Subcutaneous adipose tissue (tissue), 4 donors: ENCODE data around the gene ASB8. TPM values are rescaled to one million over a fixed set of nuclear protein-coding genes. Genes with fewer than 3 reads are reported as not detected.

Experiments used
- total RNA-seq, 4 donors: library from RNA; depleted of rRNA; stranded (reverse); fragments of >200 nt; gene quantifications; one replicate each; pipeline ENCODE4 v1.1.0, GENCODE V29; 2016
- TF ChIP-seq, protein P1 (sequence below): fragments of 450-650 bp; IDR thresholded peaks from one replicate; pipeline ENCODE4 v1.5.1; 2016; ENCODE audit warnings: low read depth, mild to moderate bottlenecking, control low read depth, antibody characterized with exemption, moderate library complexity

Gene ASB8
- total RNA-seq, 4 donors from 2014 or later: 23.8 to 30.5 (median 27.2) TPM

DNA sequence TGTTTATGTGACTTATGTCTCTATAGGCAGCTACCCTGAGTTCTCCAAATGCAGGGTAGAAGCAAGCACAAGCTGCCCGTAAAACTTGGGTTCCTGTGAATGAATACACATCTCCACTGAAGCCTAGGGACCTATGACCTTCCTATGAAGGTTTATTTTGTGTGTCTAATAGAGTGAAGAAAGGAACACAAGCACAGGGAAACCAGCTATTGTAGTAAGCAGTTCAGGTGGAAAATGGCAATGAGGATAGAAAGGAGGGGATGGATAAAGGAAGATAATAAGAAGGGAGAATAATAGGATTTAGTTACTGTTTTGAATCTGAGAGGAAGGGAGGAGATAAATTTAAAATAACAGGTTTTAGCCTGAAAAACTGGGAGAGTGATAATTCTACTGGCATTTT, 35.8 kb downstream of the ASB8 start:
- TF ChIP-seq, protein P1, sequence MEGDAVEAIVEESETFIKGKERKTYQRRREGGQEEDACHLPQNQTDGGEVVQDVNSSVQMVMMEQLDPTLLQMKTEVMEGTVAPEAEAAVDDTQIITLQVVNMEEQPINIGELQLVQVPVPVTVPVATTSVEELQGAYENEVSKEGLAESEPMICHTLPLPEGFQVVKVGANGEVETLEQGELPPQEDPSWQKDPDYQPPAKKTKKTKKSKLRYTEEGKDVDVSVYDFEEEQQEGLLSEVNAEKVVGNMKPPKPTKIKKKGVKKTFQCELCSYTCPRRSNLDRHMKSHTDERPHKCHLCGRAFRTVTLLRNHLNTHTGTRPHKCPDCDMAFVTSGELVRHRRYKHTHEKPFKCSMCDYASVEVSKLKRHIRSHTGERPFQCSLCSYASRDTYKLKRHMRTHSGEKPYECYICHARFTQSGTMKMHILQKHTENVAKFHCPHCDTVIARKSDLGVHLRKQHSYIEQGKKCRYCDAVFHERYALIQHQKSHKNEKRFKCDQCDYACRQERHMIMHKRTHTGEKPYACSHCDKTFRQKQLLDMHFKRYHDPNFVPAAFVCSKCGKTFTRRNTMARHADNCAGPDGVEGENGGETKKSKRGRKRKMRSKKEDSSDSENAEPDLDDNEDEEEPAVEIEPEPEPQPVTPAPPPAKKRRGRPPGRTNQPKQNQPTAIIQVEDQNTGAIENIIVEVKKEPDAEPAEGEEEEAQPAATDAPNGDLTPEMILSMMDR: no peak

- TF ChIP-seq, protein P1: no peak
Observed at GRCh38 chr12:48119834-48120195, 37.5 kb downstream of the ASB8 start.

DNA sequence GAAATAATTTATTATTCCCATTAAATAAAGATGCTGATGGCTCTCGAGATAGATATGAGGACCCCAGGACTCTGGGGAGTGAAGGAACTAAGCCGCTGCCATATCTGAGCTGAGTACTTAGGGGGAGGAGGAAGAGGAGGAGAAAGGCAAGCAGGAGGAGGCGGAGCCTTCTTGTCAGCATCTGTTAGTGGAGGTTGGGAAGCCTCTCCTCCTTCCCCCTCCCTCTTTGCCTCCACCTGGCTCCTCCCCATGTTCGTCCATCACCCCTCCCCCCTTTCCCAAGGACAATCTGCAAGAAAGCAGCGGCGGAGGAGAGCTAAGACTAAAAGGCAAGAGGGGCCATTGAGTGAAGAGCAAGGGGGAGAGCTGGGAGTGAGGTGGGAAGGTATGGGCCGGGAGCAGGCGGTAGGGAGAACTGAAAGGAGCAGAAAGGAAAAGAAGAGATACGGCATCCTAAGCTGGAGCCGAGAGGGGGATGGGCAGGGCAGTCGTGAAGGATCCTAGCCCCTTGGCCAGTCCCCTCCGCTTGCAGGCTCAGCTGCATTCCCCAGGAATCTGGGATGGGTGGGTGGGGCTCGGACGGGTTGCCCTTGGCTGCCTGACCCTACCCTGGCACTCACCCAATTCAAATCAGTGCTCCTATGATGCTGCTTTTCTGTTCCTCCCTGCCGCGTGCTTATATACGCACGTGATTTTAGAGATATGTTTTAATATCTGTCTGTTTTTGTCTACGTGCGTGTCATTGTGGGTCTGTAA, 38.1 kb downstream of the ASB8 start, which contains the start of gene PFKM:
Gene PFKM, plus strand, starts transcription at position 287 of the 756 bp plus-strand sequence. CDS start 3,411 bp downstream, outside the sequence.
- TF ChIP-seq, protein P1: no peak

DNA sequence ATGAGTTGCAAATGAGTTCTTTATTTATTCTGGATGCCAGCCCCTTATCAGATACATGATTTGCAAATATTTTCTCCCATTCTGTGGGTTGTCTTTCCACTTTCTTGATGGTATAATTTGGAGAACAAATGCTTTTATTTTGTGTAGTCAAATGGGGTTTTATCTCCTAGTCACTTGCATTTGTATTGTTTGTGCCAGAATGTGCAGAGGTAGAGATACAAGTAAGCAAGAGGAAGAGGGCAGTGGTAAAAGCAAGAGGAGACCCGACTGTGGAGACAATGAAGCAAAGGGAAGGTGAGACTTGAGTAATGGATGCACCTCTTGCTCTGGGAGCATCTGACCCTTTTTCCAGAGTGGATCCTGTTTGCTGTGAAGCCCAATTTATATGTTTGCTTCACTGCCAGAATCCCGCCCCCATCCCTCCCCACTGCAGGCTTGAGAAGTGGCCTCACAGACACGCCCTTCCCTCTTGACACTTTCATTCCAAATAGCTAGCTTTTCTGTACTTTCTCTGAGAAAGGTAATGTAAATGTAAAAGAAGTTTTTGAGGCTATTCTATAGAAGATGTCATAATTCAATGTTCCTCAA, 38.9 kb downstream of the ASB8 start:
- TF ChIP-seq, protein P1: no peak

DNA sequence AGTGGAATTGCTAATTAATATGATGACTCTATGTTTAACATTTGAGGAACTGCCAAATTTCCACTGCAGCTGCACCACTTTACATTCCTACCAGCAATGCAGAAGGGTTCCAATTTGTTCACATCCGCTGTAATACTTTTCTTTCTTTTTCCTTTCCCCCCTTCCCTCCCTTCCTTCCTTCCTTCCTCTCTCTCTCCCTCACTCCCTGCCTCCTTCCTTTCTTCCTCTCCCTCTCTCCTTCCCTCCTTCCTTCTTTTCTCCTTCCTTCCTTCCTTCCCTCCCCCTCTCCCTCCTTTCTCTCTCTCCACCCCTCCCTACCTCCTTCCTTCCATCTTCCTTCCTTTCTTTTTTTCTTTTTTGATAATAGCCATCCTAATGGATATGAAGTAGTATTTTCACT, 41.4 kb downstream of the ASB8 start:
- TF ChIP-seq, protein P1: no peak

DNA sequence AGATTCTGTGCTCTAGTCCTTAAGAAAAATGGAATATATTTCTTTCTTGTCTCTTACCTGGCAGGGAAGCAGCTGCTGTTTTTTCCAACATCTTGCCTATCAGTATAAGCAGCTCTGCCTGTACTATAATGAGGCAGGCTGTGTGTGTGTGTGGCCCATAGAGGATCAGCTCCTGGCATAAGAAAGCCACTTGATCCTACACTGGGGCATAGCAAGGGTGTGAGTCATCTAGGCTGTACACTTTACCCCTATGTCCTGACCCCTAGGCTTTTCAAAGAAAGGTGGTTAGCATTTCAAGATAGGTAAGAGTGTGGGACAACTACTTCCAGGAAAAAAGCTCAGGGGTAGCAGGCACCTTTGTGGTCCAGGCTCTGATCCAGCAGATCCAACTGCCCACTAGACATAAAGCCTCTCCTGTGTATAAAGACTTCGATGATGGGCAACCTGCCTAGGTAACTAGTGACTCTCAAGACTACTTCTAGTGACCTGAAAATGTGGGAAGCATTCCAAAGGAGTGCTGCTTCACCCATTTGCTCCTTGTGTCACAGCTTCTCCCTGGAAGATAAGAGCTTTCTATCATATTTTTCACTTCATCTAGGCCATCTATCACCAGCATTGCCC, 46.5 kb downstream of the ASB8 start:
- TF ChIP-seq, protein P1: no peak

GRCh38 chr12:48109424-48109823, 47.9 kb downstream of the ASB8 start:
- TF ChIP-seq, protein P1: no peak
